Breast epithelium (tissue), 4 donors: ENCODE results near the gene DUS2. TPM values are rescaled to one million over a fixed set of nuclear protein-coding genes. Genes with fewer than 3 reads are reported as not detected.

Experiments used
- DNase-seq, 2 donors: peaks; one replicate each; pipeline ENCODE4 v3.0.0-alpha.2; 2019; ENCODE audit warnings: low spot score in 2 of 2
- H3K27ac ChIP-seq, 2 donors: fragments of 200-600 bp; sonication (generic) in 1 of 2; one replicate each; pipeline ENCODE4 v1.5.1; 2016 to 2019; ENCODE audit warnings: mild to moderate bottlenecking in 1 of 2
- H3K27me3 ChIP-seq, 2 donors: fragments of 200-600 bp; sonication (generic) in 1 of 2; one replicate each; pipeline versions ENCODE4 v1.5.1 to v1.6.0; 2017 to 2019; ENCODE audit warnings: control low read depth in 1 of 2, mild to moderate bottlenecking in 1 of 2
- H3K36me3 ChIP-seq: fragments of 200-600 bp; one replicate; pipeline ENCODE4 v1.5.1; 2019
- H3K4me1 ChIP-seq, 2 donors: fragments of 200-600 bp; sonication (generic); one replicate each; pipeline ENCODE4 v1.5.1; 2016 to 2019; ENCODE audit warnings: control low read depth in 1 of 2
- H3K4me3 ChIP-seq, 3 donors: fragments of 200-600 bp; sonication (generic); 1 replicate in 2 of 3; 2 replicates in 1 of 3; pipeline ENCODE4 v1.5.1; 2016 to 2019; ENCODE audit warnings: mild to moderate bottlenecking in 3 of 3, moderate library complexity in 2 of 3
- H3K9me3 ChIP-seq, 2 donors: fragments of 200-600 bp; sonication (generic) in 1 of 2; one replicate each; pipeline ENCODE4 v1.5.1; 2016 to 2019; ENCODE audit warnings: control low read depth in 1 of 2
- CTCF ChIP-seq, 3 donors: fragments of 450-650 bp; IDR thresholded peaks; one replicate each; pipeline ENCODE4 v1.5.1; 2016 to 2017; ENCODE audit warnings: antibody characterized with exemption in 3 of 3, mild to moderate bottlenecking in 3 of 3, moderate library complexity in 3 of 3
- POLR2A ChIP-seq: fragments of 450-650 bp; IDR thresholded peaks from one replicate; pipeline ENCODE4 v1.6.1; 2016; ENCODE audit warnings: antibody characterized with exemption, mild to moderate bottlenecking, moderate library complexity
- POLR2AphosphoS5 ChIP-seq, 3 donors: sonication (generic); formaldehyde crosslinking; IDR thresholded peaks; one replicate each; pipeline ENCODE4 v1.6.1; 2017; ENCODE audit warnings: antibody characterized with exemption in 3 of 3
- intact Hi-C: fragments of 100-400 bp; cut with DNase I; formaldehyde crosslinking; loops from one replicate; pipeline ENCODE4 v1.15.1; 2023; ENCODE audit warnings: low total_unique reads
- total RNA-seq, 3 donors: library from RNA; depleted of rRNA; stranded (reverse); fragments of >200 nt; gene quantifications; one replicate each; pipeline ENCODE4 v1.1.0, GENCODE V29; 2016

The DUS2 gene
- total RNA-seq, 3 donors from 2014 or later = 6.9 to 10.5 (median 7.7) TPM

- Histone ChIP-seq H3K36me3 (no peaks in the 10 kb centered on the region), H3K4me3 (no peak overlapping the region), H3K27ac (peak overlapping the region; percentile 94 to 99), H3K27me3 (no peaks in the 10 kb centered on the region), H3K9me3 (no peaks in the 10 kb centered on the region), H3K4me1 (peaks cover 4 to 9% of the 10 kb centered on the region in 2 donors)
- TF ChIP-seq POLR2AphosphoS5 (IDR thresholded peaks at IDR 0.05) = no peak
- no peak for DNase-seq
- intact Hi-C loops = loop anchor here (10.0 kb wide), 1 partner anchor 152 kb away; the partner anchor contains the start of gene ESRP2
Measured at GRCh38 chr16:68082629-68083238, 59.6 kb downstream of the DUS2 start.

DNA sequence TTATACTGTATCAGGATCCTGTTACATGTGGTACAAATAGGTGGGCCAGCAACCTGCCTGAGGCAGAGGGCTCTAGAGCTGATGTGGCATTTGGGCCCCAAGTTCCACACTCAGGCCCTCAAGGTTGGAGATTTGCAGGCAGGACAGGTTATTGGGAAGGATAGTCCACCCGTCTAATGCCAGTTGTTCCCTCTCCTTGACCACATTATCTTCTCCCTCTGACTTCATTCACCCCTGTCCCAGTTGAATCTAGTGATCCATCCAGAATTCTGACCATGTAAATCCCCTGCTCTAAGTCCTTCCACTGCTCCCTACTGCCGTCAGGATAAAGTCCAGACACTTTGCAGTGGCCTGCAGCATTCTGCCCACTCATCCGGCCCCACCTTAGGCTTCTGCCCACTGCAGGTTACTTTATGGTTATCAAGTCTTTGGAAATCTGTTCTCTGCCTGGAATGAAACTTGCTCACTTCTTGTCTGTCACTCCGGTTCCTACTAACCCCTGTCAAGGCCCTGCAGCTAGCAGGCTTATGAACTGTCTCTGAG is 60.2 kb downstream of the DUS2 start:
- TF ChIP-seq CTCF (IDR thresholded peaks at IDR 0.05) (no peak), POLR2A (no peak), POLR2AphosphoS5 (IDR thresholded peaks at IDR 0.05) (no peak)
- Histone ChIP-seq H3K36me3 (no peaks in the 10 kb centered on the region), H3K9me3 (no peaks in the 10 kb centered on the region), H3K27me3 (no peaks in the 10 kb centered on the region), H3K4me3 (peak overlapping the region in 1 of 3 donors; percentile 95), H3K27ac (peak overlapping the region; percentile 94 to 99), H3K4me1 (peaks cover 4 to 12% of the 10 kb centered on the region in 2 donors)
- no peak for DNase-seq
- intact Hi-C loops = loop anchor here (10.0 kb wide), 1 partner anchor 151 kb away; the partner anchor contains the start of gene ESRP2

DNA sequence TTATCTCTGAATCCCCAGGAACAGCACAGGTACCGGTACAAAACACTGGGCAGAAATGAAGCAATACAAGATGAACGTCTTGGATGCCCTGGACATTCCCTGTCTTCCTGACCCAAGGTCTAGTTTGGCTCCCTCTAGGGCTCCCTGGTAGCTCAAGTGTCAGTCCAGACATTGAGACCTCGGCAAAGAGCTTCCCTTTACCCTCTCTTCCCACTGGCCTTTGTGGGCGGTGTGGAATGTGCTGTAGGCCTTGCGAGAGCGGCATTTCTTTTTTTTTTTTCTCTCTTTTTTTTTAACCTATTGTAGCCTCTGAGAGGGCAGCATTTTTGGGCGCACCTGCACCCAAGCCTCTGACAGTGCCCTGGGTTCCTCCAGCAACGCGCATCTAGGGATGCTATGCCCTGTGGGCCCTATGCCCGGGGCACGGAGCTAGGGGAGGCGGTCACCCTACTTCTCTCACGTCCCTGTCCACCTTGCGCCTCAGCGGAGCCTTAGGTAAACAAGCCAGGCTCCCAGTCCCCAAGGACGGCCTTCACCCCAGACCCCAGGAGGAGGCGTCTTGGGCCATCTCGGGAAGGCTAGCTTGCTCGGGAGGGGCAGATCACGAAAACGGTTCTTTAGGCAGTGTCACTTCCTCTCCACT is 60.9 kb downstream of the DUS2 start:
- H3K27me3 ChIP-seq = no peaks in the 10 kb centered on the region
- peak overlapping the region; percentile 94 to 99 for H3K27ac ChIP-seq
- peak overlapping the region; percentile 75 to 95 (median 91) for H3K4me3 ChIP-seq
- peak in 1 of 2 donors; percentile 33 for DNase-seq
- H3K9me3 ChIP-seq = no peaks in the 10 kb centered on the region
- peaks cover 4 to 12% of the 10 kb centered on the region in 2 donors for H3K4me1 ChIP-seq
- no peak for TF ChIP-seq CTCF (IDR thresholded peaks at IDR 0.05)
- TF ChIP-seq POLR2A = no peak
- TF ChIP-seq POLR2AphosphoS5 (IDR thresholded peaks at IDR 0.05) = no peak
- intact Hi-C loops = loop anchor here (10.0 kb wide), 1 partner anchor 151 kb away; the partner anchor contains the start of gene ESRP2
- no peaks in the 10 kb centered on the region for H3K36me3 ChIP-seq

DNA sequence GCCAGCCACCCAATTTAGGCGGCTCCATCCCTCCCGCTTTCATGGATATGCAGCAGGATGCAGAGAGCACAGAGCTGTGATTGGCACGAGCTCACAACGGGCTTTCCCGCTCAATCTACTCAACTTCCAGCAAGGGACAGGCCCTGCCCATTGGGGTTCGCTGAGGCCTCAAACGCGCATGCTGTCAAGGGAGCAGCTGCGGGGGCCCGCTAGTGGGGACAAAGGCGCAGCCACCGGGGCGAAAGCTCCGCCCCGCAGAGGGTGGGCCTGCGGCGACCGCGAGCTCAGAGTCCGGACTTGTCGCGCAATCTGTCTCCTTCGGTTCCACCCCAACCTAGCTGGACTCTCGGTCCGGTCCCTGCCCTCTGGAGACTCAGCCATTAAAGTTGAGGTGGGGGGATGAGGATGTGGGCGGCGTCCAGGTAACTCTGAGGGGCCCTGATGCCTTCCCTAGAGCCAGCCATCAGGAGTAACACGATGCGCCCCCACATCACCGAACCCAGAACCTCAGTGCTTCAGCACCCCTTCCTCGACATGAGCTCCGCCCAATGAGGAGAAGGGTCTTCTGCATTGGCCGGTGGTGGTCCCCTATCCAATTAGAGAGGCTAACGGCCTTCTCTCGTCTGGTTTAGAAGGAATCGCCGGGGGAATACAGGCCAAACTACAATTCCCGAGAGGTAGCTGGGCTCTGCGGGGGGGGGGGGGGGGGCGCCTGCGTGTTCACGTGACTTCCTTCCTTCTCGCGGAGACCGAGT is 61.6 kb downstream of the DUS2 start:
- Histone ChIP-seq H3K27me3 (no peaks in the 10 kb centered on the region), H3K9me3 (no peaks in the 10 kb centered on the region), H3K36me3 (no peaks in the 10 kb centered on the region), H3K27ac (peak overlapping the region; percentile 94 to 99), H3K4me3 (peak overlapping the region; percentile 75 to 95 (median 91)), H3K4me1 (peaks cover 4 to 12% of the 10 kb centered on the region in 2 donors)
- TF ChIP-seq POLR2A = peak; percentile 23
- TF ChIP-seq CTCF (IDR thresholded peaks at IDR 0.05) = peak in 1 of 3 donors; percentile 35
- peak; percentile 55 to 73 (median 66) for TF ChIP-seq POLR2AphosphoS5 (IDR thresholded peaks at IDR 0.05)
- DNase-seq = peak; percentile 80 to 84
- intact Hi-C loops = loop anchor here (10.0 kb wide), 1 partner anchor 150 kb away; the partner anchor contains the start of gene ESRP2
